Fibroblast of mammary gland (primary cell): ENCODE results near the gene PNPO.

Source experiments
- DNase-seq: peaks from one replicate; pipeline ENCODE4 v3.0.0-alpha.2; 2010; ENCODE audit warnings: low read depth
- H3K4me3 ChIP-seq: 2 replicates; pipeline ENCODE4 v1.5.1; 2011; ENCODE audit warnings: low read depth, mild to moderate bottlenecking, low read length, moderate library complexity; ENCODE audit not compliant: control insufficient read depth
- CTCF ChIP-seq: conservative IDR thresholded peaks from 2 replicates; pipeline ENCODE4 v1.5.1; 2011; ENCODE audit warnings: low read depth, low read length, inconsistent platforms; ENCODE audit not compliant: control insufficient read depth, insufficient read depth

The PNPO gene

DNA sequence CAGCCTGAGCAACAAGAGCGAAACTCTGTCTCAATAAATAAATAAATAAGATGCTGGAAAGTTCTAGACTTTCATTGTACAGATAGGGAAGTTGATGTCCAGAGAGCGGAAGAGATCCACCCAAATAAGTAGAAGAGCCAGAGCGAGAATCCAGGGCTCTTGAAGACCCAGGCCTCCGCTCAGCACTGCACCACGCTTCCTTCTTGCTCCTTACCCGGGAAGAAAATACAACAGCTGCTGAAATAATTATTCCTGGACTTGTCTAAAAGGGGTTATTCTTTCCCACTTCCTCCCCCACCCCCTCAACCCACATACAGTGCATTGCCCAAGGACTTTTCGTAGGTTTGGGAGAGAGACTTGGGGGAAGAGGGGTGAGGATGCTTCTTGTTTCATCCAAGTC lies 56.2 kb downstream of the PNPO start:
- DNase-seq: no peak
- TF ChIP-seq CTCF: no peak

GRCh38 chr17:47998044-47998443 lies 56.7 kb downstream of the PNPO start:
- no peak overlapping the region for H3K4me3 ChIP-seq
- no peak for TF ChIP-seq CTCF
- no peak for DNase-seq

More for the DNA sequence above, 56.2 kb downstream of the PNPO start:
- no peak overlapping the region for H3K4me3 ChIP-seq
